GM12878 (cell line): ENCODE measurements around the gene GARIN5A. TPM values are rescaled to one million over a fixed set of nuclear protein-coding genes. Genes with fewer than 3 reads are reported as not detected.

Source experiments
- ATAC-seq: fragments of 200-7000 bp; cut with Tn5 transposase; 3 replicates; pipeline ENCODE4 v1.9.1; 2020; ENCODE audit warnings: mild to moderate bottlenecking, moderate library complexity
- BruUV-seq: library from RNA; stranded (reverse); fragments of 400-500 nt; replicated peaks from 2 replicates; lab custom pipeline; 2021; lab: Mats Ljungman, UMichigan
- CTCF ChIA-PET: fragments of 300-600 bp; sonication (Branson Sonifier 250); formaldehyde crosslinking; extraction: SDS; loops from one replicate; lab custom pipeline; 2021; ENCODE audit warnings: inconsistent platforms; lab: Yijun Ruan, JAX
- POLR2A ChIA-PET: fragments of 350-600 bp; formaldehyde crosslinking; extraction: SDS; loops from one replicate; lab custom pipeline; 2021; ENCODE audit warnings: inconsistent platforms; lab: Charles Lee
- RAD21 ChIA-PET: fragments of 300-600 bp; sonication (Branson Sonifier 250); formaldehyde crosslinking; loops from one replicate; lab custom pipeline; 2023; ENCODE audit warnings: antibody characterized with exemption; ENCODE audit not compliant: unreplicated experiment; lab: Charles Lee
- SMC1A ChIA-PET: fragments of 300-600 bp; sonication (Branson Sonifier 250); formaldehyde crosslinking; loops from one replicate; lab custom pipeline; 2023; ENCODE audit not compliant: unreplicated experiment, uncharacterized antibody; lab: Charles Lee
- DNase-seq: peaks from one replicate; pipeline ENCODE4 v3.0.0-alpha.2; 2011; ENCODE audit warnings: low read depth, low spot score
- FAIRE-seq: peaks from 3 replicates; lab custom pipeline; 2011; peaks lifted over from hg19 to GRCh38; lab: Jason Lieb, UNC
- H2AFZ ChIP-seq: 2 replicates; pipeline ENCODE4 v1.6.0; 2011; ENCODE audit warnings: low read depth, low read length, control low read depth; ENCODE audit not compliant: control insufficient read depth
- H3K27ac ChIP-seq: 2 replicates; pipeline ENCODE4 v1.5.1; 2011; ENCODE audit warnings: control low read depth; ENCODE audit not compliant: control insufficient read depth, insufficient read depth
- H3K27me3 ChIP-seq, 2 experiments: replicated peaks in 1 of 2; 2 replicates each; pipeline versions ENCODE4 v1.6.0 to v1.6.1; 2011; ENCODE audit warnings: low read length in 1 of 2; ENCODE audit not compliant: control insufficient read depth in 2 of 2, insufficient read depth in 2 of 2
- H3K36me3 ChIP-seq, 2 experiments: 2 replicates each; pipeline ENCODE4 v1.5.1; 2011; ENCODE audit warnings: low read length in 1 of 2; ENCODE audit not compliant: control insufficient read depth in 2 of 2, insufficient read depth in 2 of 2
- H3K4me1 ChIP-seq: 2 replicates; pipeline ENCODE4 v1.6.1; 2011; ENCODE audit warnings: mild to moderate bottlenecking, low read length, moderate library complexity, mixed read lengths; ENCODE audit not compliant: control insufficient read depth, insufficient read depth
- H3K4me2 ChIP-seq: 2 replicates; pipeline ENCODE4 v1.6.0; 2011; ENCODE audit warnings: control low read depth; ENCODE audit not compliant: control insufficient read depth, insufficient read depth
- H3K4me3 ChIP-seq: fragments of 200-600 bp; sonication (generic); 2 replicates; pipeline ENCODE4 v1.5.1; 2016
- H3K79me2 ChIP-seq: 2 replicates; pipeline ENCODE4 v1.6.0; 2011; ENCODE audit warnings: low read length; ENCODE audit not compliant: control insufficient read depth, insufficient read depth
- H3K9ac ChIP-seq: 2 replicates; pipeline ENCODE4 v1.8.0; 2011; ENCODE audit warnings: low read length, control low read depth, mixed read lengths; ENCODE audit not compliant: control insufficient read depth, insufficient read depth
- H3K9me3 ChIP-seq: replicated peaks from 3 replicates; pipeline ENCODE4 v1.5.1; 2011; ENCODE audit warnings: mild to moderate bottlenecking, low read length; ENCODE audit not compliant: control insufficient read depth, insufficient read depth
- H4K20me1 ChIP-seq: 2 replicates; pipeline ENCODE4 v1.6.0; 2011; ENCODE audit not compliant: control insufficient read depth, insufficient read depth
- ATF7 ChIP-seq: fragments of 450-650 bp; IDR thresholded peaks from 2 replicates; pipeline ENCODE4 v1.6.1; 2016; ENCODE audit warnings: low read depth, mild to moderate bottlenecking
- BCL11A ChIP-seq: IDR thresholded peaks from 2 replicates; pipeline ENCODE4 v1.6.1; 2011; ENCODE audit warnings: low read depth, low read length
- CEBPZ ChIP-seq: fragments of 150-350 bp; IDR thresholded peaks from 2 replicates; pipeline ENCODE4 v1.6.1; 2016; ENCODE audit warnings: low read depth, low read length
- ETV6 ChIP-seq, 2 experiments: fragments of 450-650 bp in 1 of 2; IDR thresholded peaks in 1 of 2; conservative IDR thresholded peaks in 1 of 2; 2 replicates each; pipeline ENCODE4 v1.6.1; 2014; ENCODE audit warnings: antibody characterized with exemption in 1 of 2, borderline replicate concordance in 1 of 2, low read depth in 1 of 2, mild to moderate bottlenecking in 1 of 2, moderate library complexity in 1 of 2
- FOS ChIP-seq: IDR thresholded peaks from 3 replicates; pipeline ENCODE4 v1.6.1; 2011; ENCODE audit warnings: borderline replicate concordance; ENCODE audit not compliant: insufficient read length; ENCODE audit errors: extremely low read depth
- PBX3 ChIP-seq: IDR thresholded peaks from 2 replicates; pipeline ENCODE4 v1.6.1; 2011; ENCODE audit warnings: mild to moderate bottlenecking, low read depth, low read length, moderate library complexity; ENCODE audit not compliant: insufficient replicate concordance
- POU2F2 ChIP-seq: IDR thresholded peaks from 3 replicates; pipeline ENCODE4 v1.6.1; 2011; ENCODE audit warnings: low read depth, mild to moderate bottlenecking, low read length, borderline replicate concordance
- RBBP5 ChIP-seq: fragments of 200-600 bp; sonication (generic); conservative IDR thresholded peaks from 2 replicates; pipeline ENCODE4 v1.6.1; 2016
- RCOR1 ChIP-seq: conservative IDR thresholded peaks from 2 replicates; pipeline ENCODE4 v1.6.1; 2012; ENCODE audit warnings: low read depth, low read length, improper control_type of control experiment
- SKIL ChIP-seq: fragments of 450-650 bp; IDR thresholded peaks from 2 replicates; pipeline ENCODE4 v1.6.1; 2017; ENCODE audit warnings: mild to moderate bottlenecking, low read depth, inconsistent platforms; ENCODE audit not compliant: poor library complexity, severe bottlenecking
- SMAD5 ChIP-seq: IDR thresholded peaks from 2 replicates; pipeline ENCODE4 v1.6.1; 2016; ENCODE audit warnings: antibody characterized with exemption, low read depth
- SPI1 ChIP-seq: IDR thresholded peaks from 2 replicates; pipeline ENCODE4 v1.6.1; 2011; ENCODE audit warnings: low read depth, mild to moderate bottlenecking, low read length, moderate library complexity, borderline replicate concordance; ENCODE audit not compliant: insufficient read depth
- SREBF1 ChIP-seq: IDR thresholded peaks from 2 replicates; pipeline ENCODE4 v1.6.1; 2012; ENCODE audit warnings: mild to moderate bottlenecking, low read length
- ZNF207 ChIP-seq: fragments of 450-650 bp; IDR thresholded peaks from 2 replicates; pipeline ENCODE4 v1.6.1; 2014; ENCODE audit warnings: antibody characterized with exemption, mild to moderate bottlenecking, borderline replicate concordance
- WGBS: methylation state at CpG from one replicate; pipeline ENCODE4 v1.1.6; 2016; ENCODE audit warnings: low lambda C conversion rate; ENCODE audit not compliant: insufficient replicate concordance, insufficient coverage; ENCODE audit errors: missing lambda C conversion rate; 5-methylcytosine and 5-hydroxymethylcytosine counted together
- in situ Hi-C: fragments of 300-500 bp; cut with MboI; formaldehyde crosslinking; loops from 9 replicates; pipeline ENCODE4 v1.14.3; 2018; ENCODE audit warnings: mixed read lengths
- intact Hi-C: fragments of 100-400 bp; cut with micrococcal nuclease; formaldehyde crosslinking; loops from one replicate; pipeline ENCODE4 v1.14.2; 2022; ENCODE audit not compliant: unreplicated experiment
- polyA plus RNA-seq, 11 experiments: library from polyadenylated mRNA; depleted of rRNA in 4 of 11; unstranded in 6 of 11; stranded (reverse) in 5 of 11; fragments of >200 nt; fragmentation: Nextera tagmentation in 4 of 11; fragmentation: Illumina TruSeq in 1 of 11; extraction: Ambion mirVana in 4 of 11; extraction: Trizol in 1 of 11; gene quantifications; 1 replicate in 1 of 11; 2 replicates in 10 of 11; pipeline versions ENCODE4 v1.2.1 to v1.2.3, GENCODE V29; 2011 to 2016; ENCODE audit warnings: inconsistent platforms in 2 of 11, missing spikeins in 2 of 11, low read depth in 1 of 11
- total RNA-seq, 4 experiments: library from RNA; depleted of rRNA in 3 of 4; stranded (reverse); fragments of >200 nt in 3 of 4; fragmentation: Illumina TruSeq in 1 of 4; extraction: Trizol in 1 of 4; gene quantifications; 2 replicates each; pipeline versions ENCODE4 v1.2.1 to v1.2.3, GENCODE V29; 2013 to 2021
- TF ChIP-seq, protein P1 (sequence below): fragments of 450-650 bp; IDR thresholded peaks from 2 replicates; pipeline ENCODE4 v1.6.1; 2016; ENCODE audit warnings: mild to moderate bottlenecking

The GARIN5A gene
- total and polyA plus RNA-seq, 10 of the 15 experiments (the other 5 are each of a cell fraction or from before 2014, with no cell fraction given): 0.18 to 1.2 (median 0.24) TPM; not detected in 6

DNA sequence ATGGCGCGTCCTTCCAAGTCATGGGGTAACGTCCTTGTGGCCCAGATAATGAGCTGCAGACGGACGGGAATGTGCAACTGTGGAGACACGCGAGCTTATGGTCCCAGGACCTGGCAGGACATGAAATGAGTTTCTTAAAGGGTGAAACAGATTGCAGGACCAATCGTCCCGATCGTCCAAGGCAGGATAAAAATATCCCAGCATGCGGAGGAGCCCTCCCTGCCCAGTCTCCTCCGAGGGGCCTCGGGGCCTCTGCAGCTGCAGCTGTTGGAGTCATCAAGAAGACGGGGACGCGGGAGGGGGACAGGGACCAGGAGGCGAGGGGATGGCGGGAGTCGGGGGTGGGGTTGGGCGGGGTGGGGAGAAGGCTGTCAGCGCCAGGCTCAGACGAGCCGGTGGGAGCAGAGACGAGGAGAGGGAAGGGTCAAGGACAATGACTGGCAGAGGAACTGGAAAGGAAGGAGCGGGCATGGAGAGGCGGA is 14.4 kb upstream of the GARIN5A start (continued):
- TF ChIP-seq SKIL (no peak), ETV6 (conservative IDR thresholded peaks at IDR 0.05 in 1 of 2, IDR thresholded peaks at IDR 0.05 in 1 of 2; ENCODE audit: borderline replicate concordance in 1 of 2, low read depth in 1 of 2) (no peak)

DNA sequence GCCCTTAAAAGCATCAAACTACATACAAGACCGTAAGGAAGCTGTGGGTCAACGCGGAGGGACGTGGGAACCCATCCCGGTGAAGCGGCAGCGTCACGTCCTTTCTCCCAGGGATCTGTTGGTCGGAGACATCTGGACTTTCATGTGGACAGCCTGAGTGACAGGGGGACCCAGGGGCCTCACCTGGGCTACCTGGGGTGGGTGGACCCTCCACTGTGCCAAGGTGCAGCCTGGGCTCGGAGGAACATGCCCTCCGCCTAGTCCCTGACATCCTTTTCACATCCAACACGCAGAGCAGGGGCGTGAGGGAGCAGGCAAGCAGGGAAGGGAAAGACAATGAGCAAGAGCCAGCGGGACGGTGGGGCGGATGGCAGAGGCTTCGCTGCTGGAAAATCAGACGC is 13.8 kb upstream of the GARIN5A start:
- ATAC-seq (no peak), DNase-seq (no peak), FAIRE-seq (no peak)
- Histone ChIP-seq H3K79me2 (no peaks in the 10 kb centered on the region), H2AFZ (no peak overlapping the region), H3K4me1 (no peaks in the 10 kb centered on the region), H3K36me3 (no peaks in the 10 kb centered on the region), H4K20me1 (no peaks in the 10 kb centered on the region), H3K27ac (no peak overlapping the region), H3K9ac (no peak overlapping the region), H3K4me3 (no peak overlapping the region), H3K9me3 (peaks cover 3% of the 10 kb centered on the region; the same call in 2 of the 3 replicates), H3K4me2 (no peak overlapping the region), H3K27me3 (no peaks in the 10 kb centered on the region)
- ChIA-PET RAD21 (no interaction called here), CTCF (no interaction called here), SMC1A (interaction anchor here (1.3 kb wide), 1 partner anchor 30 kb away, joined by 3 read pairs; no protein-coding TSS in a partner anchor), POLR2A (no interaction called here)
- in situ Hi-C loops: no loop called here
- intact Hi-C loops: no loop called here
- WGBS: 95% methylated on average over 18 of the region's 18 CpGs
- no TSS peak for BruUV-seq
- TF ChIP-seq SREBF1 (no peak), RBBP5 (no peak), POU2F2 (no peak), SPI1 (no peak), ATF7 (no peak), ZNF207 (no peak), BCL11A (no peak), CEBPZ (no peak), FOS (no peak), RCOR1 (no peak), PBX3 (no peak), SMAD5 (no peak)
- TF ChIP-seq, protein P1, sequence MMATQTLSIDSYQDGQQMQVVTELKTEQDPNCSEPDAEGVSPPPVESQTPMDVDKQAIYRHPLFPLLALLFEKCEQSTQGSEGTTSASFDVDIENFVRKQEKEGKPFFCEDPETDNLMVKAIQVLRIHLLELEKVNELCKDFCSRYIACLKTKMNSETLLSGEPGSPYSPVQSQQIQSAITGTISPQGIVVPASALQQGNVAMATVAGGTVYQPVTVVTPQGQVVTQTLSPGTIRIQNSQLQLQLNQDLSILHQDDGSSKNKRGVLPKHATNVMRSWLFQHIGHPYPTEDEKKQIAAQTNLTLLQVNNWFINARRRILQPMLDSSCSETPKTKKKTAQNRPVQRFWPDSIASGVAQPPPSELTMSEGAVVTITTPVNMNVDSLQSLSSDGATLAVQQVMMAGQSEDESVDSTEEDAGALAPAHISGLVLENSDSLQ: no peak
